ENCODE data around the gene SHFL. TPM values are rescaled to one million over a fixed set of nuclear protein-coding genes. Genes with fewer than 3 reads are reported as not detected.

SHFL gene
- total RNA-seq, 1 experiment from 2014 or later, result 21.1 TPM

DNA sequence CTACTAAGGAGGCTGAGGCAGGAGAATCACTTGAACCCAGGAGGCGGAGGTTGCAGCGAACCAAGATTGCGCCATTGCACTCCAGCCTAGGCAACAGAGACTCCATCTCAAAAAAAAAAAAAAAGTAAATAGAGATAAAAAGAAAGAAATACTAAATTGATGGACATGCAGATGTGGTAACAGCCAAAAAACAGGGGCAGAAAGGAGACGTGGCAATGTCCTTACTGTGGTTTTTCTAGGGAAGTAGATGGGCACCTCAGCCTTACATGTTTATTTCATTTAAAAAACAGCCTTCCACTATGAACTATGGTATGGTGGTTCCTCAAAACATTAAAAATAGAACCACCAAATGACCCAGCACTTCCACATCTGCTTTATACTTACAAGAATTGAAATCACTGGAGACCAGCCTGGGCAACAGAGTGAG lies 40.1 kb downstream of the SHFL start:
- Histone ChIP-seq H2AK5ac (ENCODE audit: insufficient read length, low read length) (no peak overlapping the region), H4K91ac (ENCODE audit: insufficient read length, low read depth, low read length) (no peak overlapping the region), H3K56ac (ENCODE audit: insufficient read length, low read depth, low read length) (no peak overlapping the region), H2AFZ (ENCODE audit: low read length) (no peak overlapping the region), H2BK5ac (ENCODE audit: insufficient read length, low read length) (no peak overlapping the region), H3K23ac (ENCODE audit: insufficient read length, low read depth, low read length) (no peak overlapping the region), H3K4ac (ENCODE audit: low read depth, low read length) (no peak overlapping the region), H3K14ac (ENCODE audit: insufficient read depth, low read length) (no peak overlapping the region), H3K4me1 (ENCODE audit: insufficient read depth, low read length) (no peaks in the 10 kb centered on the region), H4K20me1 (ENCODE audit: control insufficient read depth, insufficient read depth, insufficient read length) (no peaks in the 10 kb centered on the region), H2BK120ac (ENCODE audit: low read depth, low read length, poor library complexity, severe bottlenecking) (no peak overlapping the region), H2BK20ac (ENCODE audit: low read depth, low read length, poor library complexity, severe bottlenecking) (no peak overlapping the region), H2BK15ac (ENCODE audit: low read depth, low read length) (no peak overlapping the region), H3K23me2 (ENCODE audit: insufficient read length, low read depth, low read length, poor library complexity, severe bottlenecking) (no peaks in the 10 kb centered on the region), H3K79me1 (ENCODE audit: insufficient read depth, low read depth, low read length, poor library complexity, severe bottlenecking) (no peaks in the 10 kb centered on the region), H4K8ac (replicated peaks; ENCODE audit: insufficient read length, low read depth, low read length) (no peak overlapping the region), H3K27me3 (ENCODE audit: insufficient read depth, low read length) (no peaks in the 10 kb centered on the region), H3K9me3 (ENCODE audit: control insufficient read depth, low read depth, low read length) (no peaks in the 10 kb centered on the region), H3K9ac (ENCODE audit: extremely low read depth, insufficient read length, low read length) (no peak overlapping the region), H2BK12ac (ENCODE audit: insufficient read length, low read depth, low read length) (no peak overlapping the region), H3K27ac (ENCODE audit: insufficient read length, low read depth, low read length) (no peak overlapping the region), H3K79me2 (ENCODE audit: insufficient read depth, low read length) (no peaks in the 10 kb centered on the region), H3K18ac (ENCODE audit: insufficient read length, low read depth, low read length) (no peak overlapping the region), H3T11ph (ENCODE audit: low read length) (no peak overlapping the region), H4K5ac (ENCODE audit: insufficient read length, low read depth, low read length) (no peak overlapping the region), H3K4me2 (ENCODE audit: insufficient read depth, insufficient read length, low read length) (no peak overlapping the region)
- no peak for DNase-seq
- Mint-ChIP-seq H3K27ac (no peak overlapping the region), H3K4me1 (no peaks in the 10 kb centered on the region), H3K36me3 (ENCODE audit: insufficient read depth in 1 of 3, low read depth in 3 of 3) (peaks cover 4 to 20% (median 9%) of the 10 kb centered on the region in 3 experiments; a peak in 6 of 7 replicates), H3K4me3 (no peak overlapping the region), H3K9me3 (peaks cover 0 to 3% of the 10 kb centered on the region in 2 experiments; a peak in 1 of 5 replicates), H3K27me3 (ENCODE audit: low read depth) (no peaks in the 10 kb centered on the region)
- WGBS (ENCODE audit: extremely low coverage, insufficient read length, low lambda C conversion rate), result no CpG with 5 or more reads among the region's 4 CpGs
- TF ChIP-seq, protein P1, sequence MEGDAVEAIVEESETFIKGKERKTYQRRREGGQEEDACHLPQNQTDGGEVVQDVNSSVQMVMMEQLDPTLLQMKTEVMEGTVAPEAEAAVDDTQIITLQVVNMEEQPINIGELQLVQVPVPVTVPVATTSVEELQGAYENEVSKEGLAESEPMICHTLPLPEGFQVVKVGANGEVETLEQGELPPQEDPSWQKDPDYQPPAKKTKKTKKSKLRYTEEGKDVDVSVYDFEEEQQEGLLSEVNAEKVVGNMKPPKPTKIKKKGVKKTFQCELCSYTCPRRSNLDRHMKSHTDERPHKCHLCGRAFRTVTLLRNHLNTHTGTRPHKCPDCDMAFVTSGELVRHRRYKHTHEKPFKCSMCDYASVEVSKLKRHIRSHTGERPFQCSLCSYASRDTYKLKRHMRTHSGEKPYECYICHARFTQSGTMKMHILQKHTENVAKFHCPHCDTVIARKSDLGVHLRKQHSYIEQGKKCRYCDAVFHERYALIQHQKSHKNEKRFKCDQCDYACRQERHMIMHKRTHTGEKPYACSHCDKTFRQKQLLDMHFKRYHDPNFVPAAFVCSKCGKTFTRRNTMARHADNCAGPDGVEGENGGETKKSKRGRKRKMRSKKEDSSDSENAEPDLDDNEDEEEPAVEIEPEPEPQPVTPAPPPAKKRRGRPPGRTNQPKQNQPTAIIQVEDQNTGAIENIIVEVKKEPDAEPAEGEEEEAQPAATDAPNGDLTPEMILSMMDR (conservative IDR thresholded peaks at IDR 0.05), result no peak

Measured in H9 (cell line).